Small intestine (tissue), 7 donors: ENCODE measurements around the gene CHMP3. TPM values are rescaled to one million over a fixed set of nuclear protein-coding genes. Genes with fewer than 3 reads are reported as not detected.
"Not testable (repeated sequence)": the region's sequence is repeated elsewhere in the genome, so short reads cannot be mapped to it uniquely, and the experiment has no call there.

Source experiments
- DNase-seq, 2 donors: peaks; one replicate each; pipeline versions ENCODE4 v3.0.0 to v3.0.0-alpha.2; 2013
- FAIRE-seq: peaks from 2 replicates; lab custom pipeline; 2012; peaks lifted over from hg19 to GRCh38; lab: Jason Lieb, UNC
- H3K27ac ChIP-seq, 3 donors: one replicate each; pipeline ENCODE4 v1.5.1; 2013; ENCODE audit warnings: low read length in 2 of 3, mild to moderate bottlenecking in 2 of 3, control low read depth in 1 of 3, inconsistent platforms in 1 of 3, low read depth in 1 of 3, moderate library complexity in 1 of 3
- H3K27me3 ChIP-seq, 3 donors: one replicate each; pipeline ENCODE4 v1.6.1; 2013; ENCODE audit warnings: low read length in 3 of 3, inconsistent platforms in 1 of 3; ENCODE audit not compliant: control insufficient read depth in 3 of 3, insufficient read depth in 3 of 3
- H3K36me3 ChIP-seq, 3 donors: one replicate each; pipeline ENCODE4 v1.6.1; 2013; ENCODE audit warnings: low read length in 3 of 3, inconsistent platforms in 1 of 3, low read depth in 1 of 3, mild to moderate bottlenecking in 1 of 3, moderate library complexity in 1 of 3; ENCODE audit not compliant: control insufficient read depth in 3 of 3, insufficient read depth in 2 of 3
- H3K4me1 ChIP-seq, 3 donors: one replicate each; pipeline ENCODE4 v1.6.1; 2013; ENCODE audit warnings: low read length in 2 of 3, inconsistent platforms in 1 of 3, low read depth in 1 of 3, mild to moderate bottlenecking in 1 of 3, moderate library complexity in 1 of 3; ENCODE audit not compliant: control insufficient read depth in 3 of 3, insufficient read depth in 2 of 3
- H3K4me3 ChIP-seq, 3 donors: one replicate each; pipeline ENCODE4 v1.5.1; 2013; ENCODE audit warnings: low read length in 3 of 3, control low read depth in 1 of 3, inconsistent platforms in 1 of 3, low read depth in 1 of 3, mild to moderate bottlenecking in 1 of 3, moderate library complexity in 1 of 3
- H3K9me3 ChIP-seq, 2 donors: one replicate each; pipeline ENCODE4 v1.6.1; 2013; ENCODE audit warnings: low read depth in 1 of 2, low read length in 1 of 2; ENCODE audit not compliant: control insufficient read depth in 2 of 2, insufficient read depth in 1 of 2
- WGBS, 3 donors: extraction: QIAGEN DNeasy Blood & Tissue Kit; methylation state at CpG; one replicate each; pipeline ENCODE4 v1.1.7; 2013; 5-methylcytosine and 5-hydroxymethylcytosine counted together
- polyA plus RNA-seq, 4 donors: library from polyadenylated mRNA; stranded (reverse) in 3 of 4; unstranded in 1 of 4; fragments of 200-250 nt in 3 of 4; fragments of 120-200 nt in 1 of 4; gene quantifications; one replicate each; pipeline versions ENCODE4 v1.2.1 to v1.2.3, GENCODE V29; 2013
- donor health status: healthy with polysubstance abuse.
- donor health status: control.
- donor health status: control.
- donor health status: Bipolar disorder and iron deficiency.
- donor health status: healthy.

The CHMP3 gene
- polyA plus RNA-seq, 4 donors, result 107 to 125 (median 119) TPM

GRCh38 chr2:86512892-86513291, 50.4 kb downstream of the CHMP3 start:
- no peak for FAIRE-seq

GRCh38 chr2:86512034-86512433, 51.2 kb downstream of the CHMP3 start:
- H3K27me3 ChIP-seq, result no peaks in the 10 kb centered on the region
- DNase-seq (no peak), FAIRE-seq (no peak)
- peaks cover 7 to 18% (median 17%) of the 10 kb centered on the region in 3 donors for H3K36me3 ChIP-seq
- H3K4me3 ChIP-seq, result no peak overlapping the region
- H3K9me3 ChIP-seq, result no peaks in the 10 kb centered on the region
- no peak overlapping the region for H3K27ac ChIP-seq
- 81 to 91% (median 91%) methylated on average over 4 of the region's 4 CpGs for WGBS, 3 donors
- no peaks in the 10 kb centered on the region for H3K4me1 ChIP-seq

More at GRCh38 chr2:86512892-86513291, 50.4 kb downstream of the CHMP3 start:
- Histone ChIP-seq H3K4me3 (no peak overlapping the region), H3K9me3 (no peaks in the 10 kb centered on the region), H3K4me1 (no peaks in the 10 kb centered on the region), H3K36me3 (peaks cover 5 to 14% (median 12%) of the 10 kb centered on the region in 3 donors), H3K27ac (no peak overlapping the region), H3K27me3 (no peaks in the 10 kb centered on the region)
- 85 to 97% (median 91%) methylated on average over 2 of the region's 2 CpGs for WGBS, 3 donors
- no peak for DNase-seq

- Histone ChIP-seq H3K4me1 (no peaks in the 10 kb centered on the region), H3K4me3 (no peak overlapping the region), H3K27me3 (no peaks in the 10 kb centered on the region), H3K9me3 (no peaks in the 10 kb centered on the region), H3K27ac (no peak overlapping the region), H3K36me3 (peaks cover 9 to 27% (median 17%) of the 10 kb centered on the region in 3 donors)
- no peak for FAIRE-seq
- no peak for DNase-seq
- 93 to 97% (median 96%) methylated on average over 4 of the region's 4 CpGs for WGBS, 3 donors
Observed at GRCh38 chr2:86510436-86510933, 52.8 kb downstream of the CHMP3 start.

GRCh38 chr2:86507600-86507999, 55.6 kb downstream of the CHMP3 start:
- no peak overlapping the region for H3K27ac ChIP-seq
- H3K4me3 ChIP-seq, result no peak overlapping the region
- WGBS, 3 donors, result 94 to 95% (median 94%) methylated on average over 7 of the region's 7 CpGs
- FAIRE-seq (no peak), DNase-seq (no peak)
- no peaks in the 10 kb centered on the region for H3K4me1 ChIP-seq
- H3K27me3 ChIP-seq, result no peaks in the 10 kb centered on the region
- H3K9me3 ChIP-seq, result no peaks in the 10 kb centered on the region
- H3K36me3 ChIP-seq, result peaks cover 12 to 33% (median 18%) of the 10 kb centered on the region in 3 donors

GRCh38 chr2:86500325-86501083, 62.7 kb downstream of the CHMP3 start:
- H3K9me3 ChIP-seq, result peaks cover 0 to 33% of the 10 kb centered on the region in 2 donors
- no peaks in the 10 kb centered on the region for H3K4me1 ChIP-seq
- no peak overlapping the region for H3K4me3 ChIP-seq
- no peaks in the 10 kb centered on the region for H3K27me3 ChIP-seq
- no peak for FAIRE-seq
- 98 to 100% (median 100%) methylated on average over 2 of the region's 2 CpGs for WGBS, 3 donors
- DNase-seq, result no peak
- peaks cover 8 to 40% (median 26%) of the 10 kb centered on the region in 3 donors for H3K36me3 ChIP-seq
- no peak overlapping the region for H3K27ac ChIP-seq

GRCh38 chr2:86499326-86499725, 63.9 kb downstream of the CHMP3 start:
- peaks cover 8 to 37% (median 24%) of the 10 kb centered on the region in 3 donors for H3K36me3 ChIP-seq
- DNase-seq, result no peak
- 96 to 97% (median 97%) methylated on average over 6 of the region's 6 CpGs for WGBS, 3 donors

GRCh38 chr2:86498468-86499260, 64.6 kb downstream of the CHMP3 start:
- Histone ChIP-seq H3K9me3 (peaks cover 0 to 36% of the 10 kb centered on the region in 2 donors), H3K27ac (no peak overlapping the region), H3K27me3 (no peaks in the 10 kb centered on the region), H3K4me1 (no peaks in the 10 kb centered on the region), H3K4me3 (no peak overlapping the region), H3K36me3 (peaks cover 8 to 37% (median 24%) of the 10 kb centered on the region in 3 donors)
- DNase-seq, result no peak
- 88 to 92% (median 88%) methylated on average over 3 of the region's 3 CpGs for WGBS, 3 donors
- no peak for FAIRE-seq

More at GRCh38 chr2:86499326-86499725, 63.9 kb downstream of the CHMP3 start:
- Histone ChIP-seq H3K9me3 (peaks cover 0 to 36% of the 10 kb centered on the region in 2 donors), H3K4me1 (no peaks in the 10 kb centered on the region), H3K4me3 (no peak overlapping the region), H3K27ac (no peak overlapping the region), H3K27me3 (no peaks in the 10 kb centered on the region)
- no peak for FAIRE-seq

GRCh38 chr2:86496391-86496790, 66.9 kb downstream of the CHMP3 start:
- not testable (repeated sequence) for DNase-seq
- H3K36me3 ChIP-seq, result peaks cover 5 to 32% (median 30%) of the 10 kb centered on the region in 3 donors

More at GRCh38 chr2:86496391-86496790, 66.9 kb downstream of the CHMP3 start:
- H3K4me3 ChIP-seq, H3K27me3 ChIP-seq, H3K27ac ChIP-seq, H3K4me1 ChIP-seq, FAIRE-seq: not testable (repeated sequence)
- peaks cover 0 to 33% of the 10 kb centered on the region in 2 donors for H3K9me3 ChIP-seq
- WGBS, 3 donors, result 80 to 97% (median 95%) methylated on average over 3 of the region's 3 CpGs
